HCT116 (cell line): ENCODE results near the gene TBC1D14.

ENCODE experiments used
- CTCF ChIP-seq, 3 experiments: fragments of 200-600 bp in 1 of 3; sonication (generic) in 1 of 3; IDR thresholded peaks in 2 of 3; conservative IDR thresholded peaks in 1 of 3; 2 replicates each; pipeline ENCODE4 v1.5.1; 2012 to 2017; ENCODE audit warnings: low read depth in 2 of 3, low read length in 2 of 3, antibody characterized with exemption in 1 of 3, borderline replicate concordance in 1 of 3, control low read depth in 1 of 3, mild to moderate bottlenecking in 1 of 3, mixed read lengths in 1 of 3, mixed run types in 1 of 3, moderate library complexity in 1 of 3; ENCODE audit not compliant: insufficient read depth in 1 of 3
- EZH2 ChIP-seq: fragments of 200-600 bp; sonication (generic); IDR thresholded peaks from 2 replicates; pipeline ENCODE4 v1.6.1; 2017; ENCODE audit warnings: antibody characterized with exemption, mixed run types
- MAX ChIP-seq: IDR thresholded peaks from 2 replicates; pipeline ENCODE4 v1.6.1; 2012
- POLR2A ChIP-seq: IDR thresholded peaks from 2 replicates; pipeline ENCODE4 v1.7.0; 2011; ENCODE audit warnings: borderline replicate concordance; ENCODE audit not compliant: insufficient read depth, insufficient read length; ENCODE audit errors: extremely low read depth
- POLR2AphosphoS5 ChIP-seq: IDR thresholded peaks from 2 replicates; pipeline ENCODE4 v1.6.1; 2011; ENCODE audit warnings: mild to moderate bottlenecking, low read depth, low read length, moderate library complexity

DNA sequence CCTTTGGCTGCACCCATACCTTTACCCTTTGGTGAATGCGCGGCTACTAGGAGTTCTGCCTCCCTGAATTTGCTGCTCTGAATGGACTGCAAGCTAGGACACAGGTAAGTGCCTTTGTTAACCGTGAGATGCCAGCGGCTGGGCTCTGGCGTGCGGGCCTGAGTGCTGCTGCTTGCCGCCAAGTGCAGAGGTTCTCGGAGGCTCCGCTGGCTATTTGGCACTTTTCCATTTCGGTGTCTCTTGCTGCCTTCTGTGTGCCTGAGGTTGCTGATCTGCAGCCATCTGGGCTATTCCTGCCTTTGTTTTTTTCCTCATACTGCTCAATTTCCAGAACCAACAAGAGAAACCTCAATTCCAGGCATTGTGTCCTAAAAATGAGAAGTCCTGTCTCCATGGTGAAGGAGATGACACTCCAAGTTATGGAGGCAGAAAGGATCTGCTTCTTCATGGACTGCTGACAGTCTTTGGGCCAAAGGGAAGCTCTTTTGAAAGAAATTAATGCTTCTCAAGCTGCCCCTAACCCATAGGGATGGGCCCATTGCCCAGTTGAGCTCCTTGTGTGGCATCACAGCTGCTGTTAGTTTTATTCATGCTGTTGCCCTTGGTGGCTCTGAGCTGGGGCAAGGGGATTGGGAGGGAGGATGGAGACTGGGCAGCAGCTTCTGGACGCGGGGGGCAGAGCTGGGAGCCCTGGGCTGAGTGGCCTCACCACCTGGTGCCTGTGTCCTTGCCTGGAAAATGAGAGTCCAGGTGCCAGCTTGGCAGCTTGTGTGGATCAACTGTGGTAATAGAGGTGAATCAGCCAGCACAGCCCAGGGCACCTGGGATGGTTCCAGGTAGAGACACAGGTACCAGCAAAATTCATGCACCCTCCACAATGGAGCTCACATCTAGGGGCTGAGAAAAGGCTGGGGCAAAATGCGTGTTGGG is 3.8 kb upstream of the TBC1D14 start:
- TF ChIP-seq POLR2A (no peak), POLR2AphosphoS5 (no peak), MAX (no peak), CTCF (IDR thresholded peaks at IDR 0.05 in 2 of 3, conservative IDR thresholded peaks at IDR 0.05 in 1 of 3; ENCODE audit: borderline replicate concordance in 1 of 3, insufficient read depth in 1 of 3, low read depth in 2 of 3, low read length in 2 of 3) (no peak), EZH2 (no peak)
